NCI-H226 (cell line): ENCODE measurements around the gene METTL24.
A peak's percentile ranks its signal among the peaks of the same experiment; 100 is the strongest.
"Not testable (repeated sequence)": the region's sequence is repeated elsewhere in the genome, so short reads cannot be mapped to it uniquely, and the experiment has no call there.

Source experiments
- DNase-seq: peaks from one replicate; pipeline ENCODE4 v3.0.0-alpha.2; 2015

Gene METTL24

DNA sequence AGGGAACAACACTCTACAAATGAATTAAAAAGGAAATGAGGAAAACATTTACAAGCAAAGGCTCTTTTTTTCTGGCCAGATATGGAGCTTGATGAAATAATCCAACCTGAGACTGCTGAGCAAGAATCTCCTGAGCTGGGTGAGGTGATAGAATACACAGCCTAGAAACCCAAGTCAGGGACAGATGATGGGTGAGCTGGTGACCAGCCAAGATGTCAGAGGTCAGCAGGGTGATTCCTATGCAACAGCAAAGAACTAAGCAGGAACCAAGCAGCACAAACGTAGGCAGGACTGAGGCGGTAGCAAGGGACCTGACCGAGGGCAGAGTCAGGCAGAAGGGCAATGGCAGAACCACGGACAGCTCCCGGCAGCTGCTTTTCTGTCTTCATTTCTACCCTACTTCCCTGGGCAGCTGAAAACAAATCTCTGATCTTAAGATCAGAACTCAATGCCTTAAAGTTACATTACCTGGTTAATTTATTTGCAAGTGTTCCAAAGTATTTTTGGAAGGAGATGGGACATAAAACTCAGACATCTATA lies 102.9 kb downstream of the METTL24 start:
- no peak for DNase-seq

DNA sequence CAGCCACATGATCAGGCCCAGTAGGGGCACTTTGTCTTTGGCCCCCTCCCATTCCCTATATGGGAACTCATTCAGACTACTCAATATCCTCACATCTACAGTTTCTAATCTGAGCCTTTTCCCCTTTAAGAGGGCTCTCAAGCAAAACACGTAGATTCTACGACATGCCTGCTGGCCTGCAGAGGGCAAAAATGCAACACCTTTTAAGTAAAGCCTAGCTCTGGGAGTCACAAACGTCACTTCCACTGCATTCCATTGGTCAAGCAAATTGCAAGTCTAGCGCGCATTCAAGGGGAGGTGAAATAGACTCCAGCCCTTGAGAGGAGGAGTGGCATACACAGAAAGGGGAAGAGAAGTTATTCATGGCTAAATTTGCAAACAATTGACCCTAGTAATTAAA lies 107.3 kb downstream of the METTL24 start:
- DNase-seq: no peak

- no peak for DNase-seq
Measured at GRCh38 chr6:110250058-110250457, 108.1 kb downstream of the METTL24 start.

DNA sequence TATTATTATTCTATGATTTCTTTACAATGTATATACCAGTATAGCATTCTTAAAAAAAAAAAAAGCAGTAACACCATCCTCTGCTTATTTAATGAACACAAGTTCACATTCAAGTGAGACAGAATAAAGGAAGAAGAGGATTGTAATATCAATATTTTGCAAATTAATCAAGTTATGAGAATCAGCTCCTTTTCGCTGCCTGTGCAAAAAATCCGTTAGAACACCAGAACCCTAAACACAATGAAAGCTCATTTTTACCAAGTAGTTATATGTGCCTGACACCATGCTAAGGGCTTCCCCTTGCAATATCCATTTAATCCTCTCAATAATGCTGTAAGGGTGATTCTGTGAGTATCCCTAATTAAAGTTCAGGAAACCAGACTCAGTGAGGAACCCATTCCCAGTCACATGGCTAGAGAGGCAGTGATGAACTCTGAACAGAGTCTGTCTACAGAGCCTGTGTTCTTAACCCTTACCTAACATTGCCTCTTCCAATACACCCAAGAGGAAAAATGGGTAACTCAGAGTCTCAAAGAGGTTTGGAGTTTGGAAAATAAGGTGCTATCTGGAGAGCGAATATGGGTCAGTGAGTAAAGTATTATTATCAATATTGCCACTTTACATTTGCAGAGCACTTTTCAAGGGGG lies 111.1 kb downstream of the METTL24 start:
- DNase-seq: no peak

DNA sequence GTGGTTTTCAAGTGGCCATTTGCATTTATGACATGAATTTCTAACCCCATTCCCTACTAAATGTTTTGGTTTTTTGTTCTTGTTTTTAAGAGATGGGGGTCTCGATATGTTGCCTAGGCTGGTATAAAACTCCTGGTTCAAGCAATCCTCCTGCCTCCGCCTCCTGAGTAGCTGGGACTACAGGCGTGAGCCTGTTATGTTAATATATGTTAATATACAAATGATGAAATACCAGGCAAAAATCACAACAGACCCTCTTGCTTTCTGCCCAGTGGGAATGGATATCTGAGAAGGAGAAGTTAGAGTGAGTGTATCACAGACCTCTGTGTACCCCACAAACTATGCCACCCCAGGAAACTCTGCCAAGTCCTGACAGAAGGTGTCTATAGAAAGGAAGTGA lies 111.8 kb downstream of the METTL24 start:
- no peak for DNase-seq

- not testable (repeated sequence) for DNase-seq
Measured at GRCh38 chr6:110244621-110245020, 113.5 kb downstream of the METTL24 start.

- DNase-seq: no peak
Measured at GRCh38 chr6:110239526-110240274, 118.4 kb downstream of the METTL24 start.

- not testable (repeated sequence) for DNase-seq
Measured at GRCh38 chr6:110236007-110236406, 122.1 kb downstream of the METTL24 start.

DNA sequence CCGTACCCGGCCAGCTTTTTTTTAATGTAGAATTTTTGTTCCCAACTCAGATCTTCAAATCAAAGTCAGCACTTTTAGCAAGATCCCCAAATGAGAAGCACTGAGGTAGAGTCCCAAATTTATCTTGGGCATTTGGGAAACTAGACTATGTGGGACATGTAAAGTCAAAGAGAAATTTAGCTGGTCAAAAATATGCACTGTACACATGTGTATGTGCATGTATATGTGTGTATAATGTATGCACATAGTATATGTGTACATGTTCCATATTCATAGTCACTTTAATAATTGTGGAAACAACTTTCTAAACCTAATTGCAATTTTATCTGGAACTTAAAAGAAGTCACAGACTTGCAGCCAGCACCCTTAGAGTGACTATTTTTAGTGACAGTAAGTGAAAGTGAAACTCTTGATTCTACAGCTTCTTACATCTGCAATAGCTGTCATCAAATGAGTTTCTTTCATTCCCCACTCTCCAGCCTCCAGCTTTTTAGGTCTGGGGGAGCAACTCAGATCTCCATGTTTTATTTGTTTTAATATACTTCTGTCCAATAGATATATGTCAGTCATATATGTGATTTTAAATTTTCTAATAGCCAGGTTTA lies 124.3 kb downstream of the METTL24 start:
- DNase-seq: no peak

- DNase-seq: no peak
Measured at GRCh38 chr6:110232450-110232849, 125.7 kb downstream of the METTL24 start.

DNA sequence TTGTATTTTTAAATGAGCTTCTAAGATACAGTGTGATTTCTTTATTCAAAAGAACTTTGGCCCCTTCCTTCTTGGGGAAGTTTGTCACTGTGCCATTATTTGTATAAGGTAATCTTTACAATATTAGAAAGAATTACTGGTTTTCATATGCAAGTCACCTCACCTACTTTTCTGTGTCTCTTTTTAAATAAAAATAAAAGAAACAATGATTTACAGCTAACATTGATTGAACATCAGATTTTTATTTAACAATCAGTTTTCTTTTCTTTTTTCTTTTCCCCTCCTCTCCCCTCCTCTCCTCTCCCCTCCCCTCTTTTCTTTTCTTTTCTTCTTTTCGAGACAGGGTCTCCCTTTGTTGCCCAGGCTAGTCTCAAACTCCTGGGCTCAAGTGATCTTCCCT lies 131.9 kb downstream of the METTL24 start:
- DNase-seq: no peak

GRCh38 chr6:110221738-110222137 lies 136.4 kb downstream of the METTL24 start:
- no peak for DNase-seq

DNA sequence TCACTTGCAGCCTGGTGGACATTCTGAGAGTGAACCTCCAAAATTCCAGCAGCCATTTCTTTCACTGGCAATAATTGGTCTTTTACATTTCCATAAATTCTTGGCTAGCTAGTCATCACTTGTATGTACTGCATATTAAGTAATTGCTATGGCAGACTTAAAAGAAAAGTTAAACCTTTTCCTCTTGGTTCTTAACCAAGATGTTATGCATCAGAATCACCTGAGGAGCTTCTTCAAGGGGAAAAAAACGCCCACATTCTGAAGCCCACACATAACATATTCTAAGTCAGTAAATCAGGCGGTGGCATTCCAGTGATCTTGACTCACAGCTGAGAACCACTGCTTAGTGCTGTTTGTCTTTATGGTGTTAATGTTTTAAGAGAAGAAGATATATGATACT lies 140.9 kb downstream of the METTL24 start:
- DNase-seq: peak; percentile 1

GRCh38 chr6:110216140-110216539 lies 142.0 kb downstream of the METTL24 start:
- DNase-seq: no peak

DNA sequence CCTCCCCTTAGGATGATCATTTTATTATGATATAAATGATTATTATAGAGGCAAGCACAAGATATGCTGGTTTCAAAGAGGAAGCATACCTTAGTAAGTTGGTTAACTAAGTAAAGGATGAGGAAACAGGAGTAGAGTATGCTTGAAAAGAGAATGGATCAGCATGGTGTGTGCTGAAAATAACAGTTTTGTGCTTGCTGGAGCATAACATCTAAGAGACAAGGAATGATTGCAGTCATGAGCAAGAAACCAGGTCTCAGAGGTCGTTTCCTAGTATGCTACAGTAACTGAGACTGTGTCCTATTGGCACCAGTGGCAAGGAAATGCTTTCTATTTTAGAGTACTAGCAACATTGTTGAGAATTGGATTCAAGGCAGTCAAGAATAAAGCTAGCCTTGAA lies 143.8 kb downstream of the METTL24 start:
- no peak for DNase-seq

- no peak for DNase-seq
Measured at GRCh38 chr6:110211753-110212152, 146.4 kb downstream of the METTL24 start.

DNA sequence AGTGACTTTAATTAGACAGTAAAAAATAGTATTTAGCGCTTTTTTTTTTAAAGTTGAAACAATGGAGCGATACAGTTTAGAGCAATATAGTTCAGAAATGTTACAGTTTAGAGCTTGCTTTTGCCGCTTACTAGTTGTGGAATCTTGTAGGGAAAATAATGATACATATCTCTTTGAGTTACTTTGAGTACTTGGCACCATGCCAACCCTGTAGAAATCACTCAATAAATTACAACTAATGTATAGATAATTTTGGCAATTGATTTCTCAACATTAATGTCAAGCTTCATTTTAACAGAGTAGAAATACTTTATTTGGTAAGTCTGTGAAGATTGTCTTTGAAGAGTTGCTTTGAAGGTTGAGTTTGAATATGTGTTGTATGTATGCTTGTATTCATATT lies 150.5 kb downstream of the METTL24 start:
- no peak for DNase-seq

DNA sequence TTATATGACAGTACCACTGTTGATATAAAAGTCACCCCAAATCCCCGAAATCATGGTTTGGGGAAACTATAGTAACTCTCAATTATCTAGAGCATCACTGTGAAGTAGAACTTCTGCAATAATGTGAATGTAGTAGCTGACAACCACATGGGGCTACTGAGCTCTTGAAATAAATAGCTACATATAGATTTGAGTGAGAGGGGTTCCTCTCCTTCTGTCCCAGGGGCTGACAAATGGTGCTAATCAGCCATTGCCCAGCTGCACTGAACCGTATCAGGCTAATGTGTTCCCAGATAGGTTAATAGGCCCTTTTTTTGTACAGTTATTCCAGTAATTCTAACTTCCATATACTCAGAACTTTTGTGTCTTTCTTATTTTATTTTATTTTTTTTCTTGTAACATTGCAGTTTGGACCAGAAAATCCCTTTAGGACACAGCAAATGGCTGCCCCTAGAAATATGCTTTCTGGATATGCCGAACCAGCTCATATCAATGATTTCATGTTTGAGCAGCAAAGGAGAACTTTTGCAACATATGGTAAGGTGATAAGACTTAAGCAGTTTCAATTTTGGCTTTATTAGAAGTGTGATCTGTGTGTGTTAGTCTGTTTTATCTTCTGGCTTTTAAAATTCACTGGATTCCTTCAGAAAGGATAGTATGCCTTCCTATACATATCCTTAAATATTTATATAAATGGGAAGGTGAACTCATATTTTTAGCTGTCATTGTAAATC lies 156.8 kb downstream of the METTL24 start:
- DNase-seq: no peak

GRCh38 chr6:110198561-110198960 lies 159.6 kb downstream of the METTL24 start:
- DNase-seq: no peak

- no peak for DNase-seq
Measured at GRCh38 chr6:110196874-110197273, 161.3 kb downstream of the METTL24 start.

DNA sequence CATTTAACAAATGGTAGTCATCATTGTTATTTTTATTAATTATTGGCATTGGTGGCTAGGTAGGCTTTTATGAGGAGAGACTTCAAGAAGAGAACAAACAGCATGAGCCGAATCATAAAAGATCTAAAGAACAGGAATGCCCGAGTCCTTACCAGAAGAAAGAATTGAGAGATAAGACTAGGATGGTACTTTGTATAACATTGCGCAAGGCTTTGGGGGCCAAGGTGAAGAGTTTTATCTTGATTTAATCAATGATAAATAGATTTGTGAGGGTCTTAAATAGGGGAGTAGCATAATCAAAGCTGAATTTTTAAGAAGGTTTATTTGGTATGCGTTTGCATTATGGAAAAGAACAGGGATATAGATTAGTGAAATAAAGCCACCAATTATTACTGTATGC lies 162.5 kb downstream of the METTL24 start:
- DNase-seq: no peak
